ENCODE data around the gene CABP7.

The CABP7 gene

GRCh38 chr22:29715705-29716104, 4.1 kb upstream of the CABP7 start:
- DNase-seq (ENCODE audit: low read depth): no peak
- H3K4me3 ChIP-seq (ENCODE audit: low read length): no peak overlapping the region
- TF ChIP-seq, protein P1, sequence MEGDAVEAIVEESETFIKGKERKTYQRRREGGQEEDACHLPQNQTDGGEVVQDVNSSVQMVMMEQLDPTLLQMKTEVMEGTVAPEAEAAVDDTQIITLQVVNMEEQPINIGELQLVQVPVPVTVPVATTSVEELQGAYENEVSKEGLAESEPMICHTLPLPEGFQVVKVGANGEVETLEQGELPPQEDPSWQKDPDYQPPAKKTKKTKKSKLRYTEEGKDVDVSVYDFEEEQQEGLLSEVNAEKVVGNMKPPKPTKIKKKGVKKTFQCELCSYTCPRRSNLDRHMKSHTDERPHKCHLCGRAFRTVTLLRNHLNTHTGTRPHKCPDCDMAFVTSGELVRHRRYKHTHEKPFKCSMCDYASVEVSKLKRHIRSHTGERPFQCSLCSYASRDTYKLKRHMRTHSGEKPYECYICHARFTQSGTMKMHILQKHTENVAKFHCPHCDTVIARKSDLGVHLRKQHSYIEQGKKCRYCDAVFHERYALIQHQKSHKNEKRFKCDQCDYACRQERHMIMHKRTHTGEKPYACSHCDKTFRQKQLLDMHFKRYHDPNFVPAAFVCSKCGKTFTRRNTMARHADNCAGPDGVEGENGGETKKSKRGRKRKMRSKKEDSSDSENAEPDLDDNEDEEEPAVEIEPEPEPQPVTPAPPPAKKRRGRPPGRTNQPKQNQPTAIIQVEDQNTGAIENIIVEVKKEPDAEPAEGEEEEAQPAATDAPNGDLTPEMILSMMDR (conservative IDR thresholded peaks at IDR 0.05; ENCODE audit: low read depth, low read length): no peak

- DNase-seq (ENCODE audit: low read depth): no peak
- TF ChIP-seq, protein P1 (conservative IDR thresholded peaks at IDR 0.05; ENCODE audit: low read depth, low read length): no peak
- no peak overlapping the region for H3K4me3 ChIP-seq (ENCODE audit: low read length)
Measured at GRCh38 chr22:29716814-29717545, 2.8 kb upstream of the CABP7 start.

DNA sequence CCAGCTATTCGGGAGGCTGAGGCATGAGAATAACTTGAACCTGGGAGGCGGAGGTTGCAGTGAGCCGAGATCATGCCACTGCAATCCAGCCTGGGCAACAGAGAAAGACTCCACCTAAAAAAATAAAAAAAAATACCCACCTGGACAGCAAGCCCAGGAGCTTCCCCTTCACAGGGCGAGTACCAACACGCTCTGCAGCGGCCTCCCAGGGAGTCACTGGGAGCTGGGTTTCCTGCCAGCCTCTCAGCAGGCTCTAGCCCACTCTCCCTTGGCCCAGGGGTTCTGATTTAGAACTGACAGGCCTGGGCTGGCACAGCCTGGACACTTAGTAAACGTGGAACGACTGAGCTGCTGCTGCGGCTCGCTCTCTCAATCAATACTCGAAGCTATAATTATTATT, 2.0 kb upstream of the CABP7 start:
- DNase-seq (ENCODE audit: low read depth): no peak
- TF ChIP-seq, protein P1 (conservative IDR thresholded peaks at IDR 0.05; ENCODE audit: low read depth, low read length): no peak

DNA sequence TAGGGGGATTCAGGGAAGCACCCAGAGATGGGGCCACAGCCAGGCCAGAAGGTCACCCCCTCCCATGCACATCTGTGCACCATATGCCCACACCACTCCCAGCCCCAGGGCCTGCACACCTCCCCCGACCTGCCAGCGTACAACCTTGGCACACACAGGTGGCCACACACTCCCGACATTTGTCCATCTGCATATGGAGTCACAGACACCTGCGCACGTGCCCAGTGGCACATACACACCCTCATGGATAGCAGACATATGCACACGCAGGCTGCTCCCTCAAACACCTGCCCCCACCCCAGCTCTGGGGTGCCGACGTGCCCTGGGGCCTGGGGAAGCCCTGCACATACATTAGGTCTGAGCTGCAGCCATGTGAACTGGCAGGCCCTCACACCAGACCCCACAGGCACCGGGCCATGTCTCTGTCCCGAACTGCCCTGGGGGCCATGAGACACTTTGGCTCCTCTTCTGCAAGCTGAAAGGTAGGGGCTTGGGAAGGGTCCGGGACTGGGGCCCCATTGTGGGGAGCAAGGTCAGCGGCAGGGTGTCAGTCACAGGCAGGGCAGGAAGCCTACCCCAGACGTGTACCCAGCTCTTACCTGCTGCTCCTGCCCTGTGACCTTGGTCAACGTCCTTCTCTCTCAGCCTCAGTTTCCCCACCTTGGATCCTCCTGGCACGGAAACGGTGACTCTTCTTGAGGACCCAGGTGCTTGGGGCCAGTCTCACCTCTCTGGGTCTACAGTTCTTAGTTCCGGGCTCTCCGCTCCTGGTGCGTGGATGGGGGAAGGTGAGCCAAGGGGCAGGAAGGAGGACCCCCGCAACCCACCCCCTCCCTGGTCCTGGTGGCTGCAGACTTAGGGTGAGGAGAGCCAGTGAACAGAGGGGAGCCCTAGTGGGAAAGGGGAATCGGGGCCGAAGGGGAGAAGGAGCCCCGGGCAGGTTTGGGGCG, 579 bp upstream of the CABP7 start:
- TF ChIP-seq, protein P1 (conservative IDR thresholded peaks at IDR 0.05; ENCODE audit: low read depth, low read length): no peak
- no peak for DNase-seq (ENCODE audit: low read depth)
- H3K4me3 ChIP-seq (ENCODE audit: low read length): no peak overlapping the region

More for the DNA sequence above, 2.0 kb upstream of the CABP7 start:
- no peak overlapping the region for H3K4me3 ChIP-seq (ENCODE audit: low read length)

DNA sequence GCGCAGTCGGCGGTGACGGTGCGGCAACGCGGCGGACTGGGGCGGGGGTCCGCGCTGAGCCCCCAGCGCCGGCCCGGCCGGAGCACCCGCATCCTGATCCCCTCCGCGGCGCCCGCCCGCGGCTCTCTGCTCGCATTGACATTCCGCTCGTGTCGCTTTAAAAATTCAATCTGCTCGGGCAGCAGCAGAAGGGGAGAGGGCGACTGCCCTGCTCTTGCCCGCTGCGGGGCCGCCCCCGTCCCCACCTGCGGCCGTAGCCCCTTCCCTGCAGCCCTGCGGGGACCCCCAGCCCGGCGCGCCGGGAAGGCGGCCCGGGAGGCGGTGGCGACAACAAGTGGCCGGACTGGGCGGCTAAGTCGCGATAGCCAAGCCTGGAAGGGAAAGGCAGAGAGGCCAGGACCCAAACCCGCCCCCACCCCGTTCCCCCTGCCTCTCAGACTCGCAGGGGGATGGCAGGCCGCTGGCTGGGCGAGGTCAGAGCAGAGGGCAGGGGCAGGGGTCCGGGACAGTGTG, 1.1 kb downstream of the CABP7 start:
- TF ChIP-seq, protein P1 (conservative IDR thresholded peaks at IDR 0.05; ENCODE audit: low read depth, low read length): no peak
- H3K4me3 ChIP-seq (ENCODE audit: low read length): no peak overlapping the region
- no peak for DNase-seq (ENCODE audit: low read depth)

DNA sequence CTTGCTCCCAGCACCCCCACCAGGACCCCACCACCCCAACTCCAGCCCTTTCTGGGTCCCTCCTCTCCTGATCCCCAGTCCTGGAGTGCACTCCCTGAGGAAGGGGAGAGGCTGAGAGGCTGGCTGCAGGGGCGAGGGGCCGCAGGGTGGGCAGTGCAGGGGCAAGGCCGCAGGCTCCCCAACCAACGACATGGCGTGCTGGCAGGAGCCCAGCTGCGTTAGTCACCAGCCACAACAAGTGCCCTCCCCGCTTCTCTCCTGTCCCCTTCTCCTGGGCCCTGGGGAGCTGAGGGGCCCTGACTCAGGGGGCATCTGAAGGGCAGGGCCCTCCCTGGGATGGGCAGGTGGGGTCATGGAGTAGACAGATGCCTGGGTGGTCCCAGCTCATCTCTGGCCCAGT, 2.3 kb downstream of the CABP7 start:
- H3K4me3 ChIP-seq (ENCODE audit: low read length): no peak overlapping the region
- DNase-seq (ENCODE audit: low read depth): no peak
- TF ChIP-seq, protein P1 (conservative IDR thresholded peaks at IDR 0.05; ENCODE audit: low read depth, low read length): no peak
